Transverse colon (tissue), 4 donors: ENCODE results near the gene RPL4. TPM values are rescaled to one million over a fixed set of nuclear protein-coding genes. Genes with fewer than 3 reads are reported as not detected.
A peak's percentile ranks its signal among the peaks of the same experiment; 100 is the strongest.

Source experiments
- DNase-seq: peaks from one replicate; pipeline ENCODE4 v3.0.0-alpha.2; 2019
- H3K27ac ChIP-seq, 4 donors: fragments of 200-600 bp; sonication (generic); 2 replicates each; pipeline ENCODE4 v1.5.1; 2016 to 2018; ENCODE audit warnings: inconsistent platforms in 4 of 4
- H3K27me3 ChIP-seq: fragments of 200-600 bp; sonication (generic); 2 replicates; pipeline ENCODE4 v1.5.1; 2017; ENCODE audit warnings: inconsistent platforms
- H3K36me3 ChIP-seq, 4 donors: fragments of 200-600 bp; sonication (generic); 2 replicates each; pipeline ENCODE4 v1.5.1; 2017 to 2019; ENCODE audit warnings: inconsistent platforms in 4 of 4
- H3K4me1 ChIP-seq, 4 donors: fragments of 200-600 bp; sonication (generic); 2 replicates each; pipeline ENCODE4 v1.5.1; 2017 to 2020; ENCODE audit warnings: inconsistent platforms in 4 of 4
- H3K4me3 ChIP-seq, 4 donors: fragments of 200-600 bp; sonication (generic); 1 replicate in 1 of 4; 2 replicates in 3 of 4; pipeline versions ENCODE4 v1.5.1 to v1.6.1; 2017 to 2019; ENCODE audit warnings: inconsistent platforms in 4 of 4
- H3K9me3 ChIP-seq, 2 donors: fragments of 200-600 bp; sonication (generic); 2 replicates each; pipeline ENCODE4 v1.5.1; 2017 to 2019; ENCODE audit warnings: inconsistent platforms in 2 of 2
- EP300 ChIP-seq: sonication (generic); formaldehyde crosslinking; IDR thresholded peaks from one replicate; pipeline ENCODE4 v1.6.1; 2017; ENCODE audit warnings: antibody characterized with exemption, low read depth
- POLR2A ChIP-seq: fragments of 450-650 bp; IDR thresholded peaks from one replicate; pipeline ENCODE4 v1.6.1; 2016; ENCODE audit warnings: antibody characterized with exemption, mild to moderate bottlenecking, moderate library complexity
- POLR2AphosphoS5 ChIP-seq, 3 donors: sonication (generic); formaldehyde crosslinking; IDR thresholded peaks; one replicate each; pipeline ENCODE4 v1.6.1; 2016; ENCODE audit warnings: antibody characterized with exemption in 3 of 3
- WGBS, 2 donors: methylation state at CpG; one replicate each; pipeline ENCODE4 v1.1.5; 2018; ENCODE audit warnings: low coverage in 1 of 2; 5-methylcytosine and 5-hydroxymethylcytosine counted together
- in situ Hi-C, 4 donors: fragments of 200-750 bp; cut with MboI; loops; one replicate each; pipeline versions ENCODE4 v1.15.0 to v1.15.1; 2017; ENCODE audit warnings: low sequenced_read_pairs in 3 of 4, low pct_ligation_motif_present in 1 of 4, low pct_unique_long_range_greater_than_20kb in 1 of 4
- intact Hi-C: fragments of 100-400 bp; cut with DNase I; formaldehyde crosslinking; loops from one replicate; pipeline ENCODE4 v1.15.1; 2023; ENCODE audit warnings: low total_unique reads
- total RNA-seq, 4 donors: library from RNA; depleted of rRNA; stranded (reverse); fragments of >200 nt; gene quantifications; one replicate each; pipeline ENCODE4 v1.1.0, GENCODE V29; 2016
- TF ChIP-seq, protein P1 (sequence below), 5 experiments: fragments of 200-600 bp in 3 of 5; fragments of 450-650 bp in 2 of 5; sonication (generic) in 3 of 5; IDR thresholded peaks; 1 replicate in 2 of 5; 2 replicates in 3 of 5; pipeline ENCODE4 v1.5.1; 2016 to 2017; ENCODE audit warnings: antibody characterized with exemption in 5 of 5, inconsistent platforms in 3 of 5, mild to moderate bottlenecking in 2 of 5, moderate library complexity in 1 of 5

The RPL4 gene
- total RNA-seq: 1,000 to 10,000 TPM; 1,084 to 1,586 (median 1,392) TPM

- H3K4me3 ChIP-seq: peak within 1 kb of the TSS; percentile 58 to 96 (median 88)
- peak within 1 kb of the TSS; percentile 88 to 98 (median 92) for H3K27ac ChIP-seq
- H3K27me3 ChIP-seq: no peaks in the 10 kb centered on the region
- DNase-seq: peak; percentile 82
- TF ChIP-seq EP300 (no peak), POLR2A (peak; percentile 98), POLR2AphosphoS5 (IDR thresholded peaks at IDR 0.05) (peak; percentile 97 to 99 (median 99))
- TF ChIP-seq, protein P1, sequence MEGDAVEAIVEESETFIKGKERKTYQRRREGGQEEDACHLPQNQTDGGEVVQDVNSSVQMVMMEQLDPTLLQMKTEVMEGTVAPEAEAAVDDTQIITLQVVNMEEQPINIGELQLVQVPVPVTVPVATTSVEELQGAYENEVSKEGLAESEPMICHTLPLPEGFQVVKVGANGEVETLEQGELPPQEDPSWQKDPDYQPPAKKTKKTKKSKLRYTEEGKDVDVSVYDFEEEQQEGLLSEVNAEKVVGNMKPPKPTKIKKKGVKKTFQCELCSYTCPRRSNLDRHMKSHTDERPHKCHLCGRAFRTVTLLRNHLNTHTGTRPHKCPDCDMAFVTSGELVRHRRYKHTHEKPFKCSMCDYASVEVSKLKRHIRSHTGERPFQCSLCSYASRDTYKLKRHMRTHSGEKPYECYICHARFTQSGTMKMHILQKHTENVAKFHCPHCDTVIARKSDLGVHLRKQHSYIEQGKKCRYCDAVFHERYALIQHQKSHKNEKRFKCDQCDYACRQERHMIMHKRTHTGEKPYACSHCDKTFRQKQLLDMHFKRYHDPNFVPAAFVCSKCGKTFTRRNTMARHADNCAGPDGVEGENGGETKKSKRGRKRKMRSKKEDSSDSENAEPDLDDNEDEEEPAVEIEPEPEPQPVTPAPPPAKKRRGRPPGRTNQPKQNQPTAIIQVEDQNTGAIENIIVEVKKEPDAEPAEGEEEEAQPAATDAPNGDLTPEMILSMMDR (IDR thresholded peaks at IDR 0.05): peak in 4 of 5 experiments; percentile 11 to 44 (median 32)
- in situ Hi-C loops (no loop called here), intact Hi-C loops (loop anchor here (2.0 kb wide), 1 partner anchor 118 kb away; the partner anchor contains the start of gene MAP2K1)
- peaks cover 0 to 33% (median 15%) of the 10 kb centered on the region in 4 donors for H3K36me3 ChIP-seq
- H3K4me1 ChIP-seq: peaks cover 11 to 32% (median 22%) of the 10 kb centered on the region in 4 donors
- 0 to 2% methylated on average over 9 to 46 of the region's 46 CpGs for WGBS, 2 donors
- no peaks in the 10 kb centered on the region for H3K9me3 ChIP-seq
Observed at GRCh38 chr15:66504563-66505429, at the start of gene RPL4, which contains the start of gene ZWILCH. RPL4 (minus strand) TSS chr15:66504855; CDS start chr15:66504790, 65 bp downstream. ZWILCH (plus strand) TSS chr15:66505326; CDS start chr15:66505339, 13 bp downstream.

DNA sequence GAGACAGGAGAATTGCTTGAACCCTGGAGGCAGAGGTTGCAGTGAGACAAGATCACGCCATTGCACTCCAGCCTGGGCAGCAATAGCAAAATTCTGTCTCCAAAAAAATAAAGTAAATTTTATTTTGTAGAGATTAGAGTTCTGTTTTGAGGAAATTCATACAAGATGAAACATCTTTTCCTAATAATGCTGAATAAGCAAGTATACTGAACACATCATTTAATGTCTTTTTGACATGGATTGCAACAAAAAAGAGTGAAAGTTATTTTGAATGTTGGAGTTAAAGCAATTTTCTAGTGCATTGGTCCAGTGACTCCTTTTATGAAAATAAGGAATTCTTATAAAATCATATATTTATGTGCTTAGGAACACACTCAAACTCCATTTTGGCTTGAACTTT lies 40.6 kb upstream of the RPL4 start:
- no peak overlapping the region for H3K4me3 ChIP-seq
- WGBS, 2 donors: 100% methylated on average over 1 of the region's 1 CpG
- H3K27me3 ChIP-seq: no peaks in the 10 kb centered on the region
- intact Hi-C loops (no loop called here), in situ Hi-C loops (no loop called here)
- no peak for TF ChIP-seq EP300
- DNase-seq: no peak
- H3K9me3 ChIP-seq: no peaks in the 10 kb centered on the region
- H3K4me1 ChIP-seq: no peaks in the 10 kb centered on the region
- peaks cover 0 to 5% (median 0%) of the 10 kb centered on the region in 4 donors for H3K36me3 ChIP-seq
- H3K27ac ChIP-seq: no peak overlapping the region

DNA sequence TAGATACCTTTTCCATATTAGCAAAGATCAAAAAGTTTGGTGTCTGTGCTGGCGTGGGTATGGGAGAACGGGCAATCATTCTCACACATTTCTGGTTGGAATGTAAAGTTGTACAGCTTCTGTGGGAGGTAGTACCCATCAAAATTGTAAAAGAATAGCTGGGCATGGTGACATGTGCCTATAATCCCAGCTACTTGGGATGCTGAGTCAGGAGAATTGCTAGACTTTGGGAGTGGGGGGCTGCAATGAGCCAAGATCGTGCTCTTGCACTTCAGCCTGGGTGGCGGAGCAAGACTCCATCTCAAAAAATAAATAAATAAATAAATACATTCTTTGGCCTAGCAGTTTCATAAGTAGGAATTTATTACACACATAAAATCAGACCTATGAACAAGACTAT lies 38.2 kb upstream of the RPL4 start:
- in situ Hi-C loops: no loop called here
- Histone ChIP-seq H3K4me3 (no peak overlapping the region), H3K27me3 (no peaks in the 10 kb centered on the region), H3K36me3 (peaks cover 0 to 13% (median 0%) of the 10 kb centered on the region in 4 donors), H3K27ac (no peak overlapping the region), H3K9me3 (no peaks in the 10 kb centered on the region), H3K4me1 (no peaks in the 10 kb centered on the region)
- intact Hi-C loops: no loop called here
- WGBS, 2 donors: 98 to 100% methylated on average over 4 of the region's 4 CpGs
- no peak for DNase-seq
- TF ChIP-seq POLR2AphosphoS5 (IDR thresholded peaks at IDR 0.05) (no peak), EP300 (no peak), POLR2A (no peak)
- TF ChIP-seq, protein P1 (IDR thresholded peaks at IDR 0.05): no peak

DNA sequence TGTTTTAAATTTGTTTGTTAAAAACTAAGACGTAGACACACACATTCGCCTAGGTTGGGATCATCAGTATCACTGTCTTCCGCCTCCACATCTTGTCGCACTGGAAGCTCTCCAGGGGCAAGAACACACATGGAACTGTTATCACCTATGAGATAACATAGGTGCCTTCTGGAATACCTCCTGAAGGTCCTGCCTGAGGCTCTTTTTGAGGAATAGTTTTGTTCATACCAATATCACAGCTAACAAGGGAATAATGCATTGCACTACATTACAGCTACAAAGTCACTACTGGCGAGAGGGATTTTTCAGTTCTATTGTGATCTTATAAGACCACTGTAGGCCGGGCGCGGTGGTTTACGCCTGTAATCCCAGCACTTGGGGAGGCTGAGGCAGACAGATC lies 30.4 kb upstream of the RPL4 start:
- Histone ChIP-seq H3K27me3 (no peaks in the 10 kb centered on the region), H3K27ac (no peak overlapping the region), H3K36me3 (peaks cover 0 to 6% (median 0%) of the 10 kb centered on the region in 4 donors), H3K9me3 (no peaks in the 10 kb centered on the region), H3K4me1 (peaks cover 0 to 8% (median 0%) of the 10 kb centered on the region in 4 donors), H3K4me3 (no peak overlapping the region)
- intact Hi-C loops (no loop called here), in situ Hi-C loops (no loop called here)
- 96 to 97% methylated on average over 4 to 9 of the region's 9 CpGs for WGBS, 2 donors
- no peak for DNase-seq
- TF ChIP-seq, protein P1 (IDR thresholded peaks at IDR 0.05): no peak
- TF ChIP-seq POLR2A (no peak), POLR2AphosphoS5 (IDR thresholded peaks at IDR 0.05) (no peak), EP300 (no peak)
